HepG2 (cell line): ENCODE measurements around the gene TSPAN9.

Source experiments
- CEBPB ChIP-seq: IDR thresholded peaks from 2 replicates; pipeline ENCODE4 v1.6.1; 2011; ENCODE audit warnings: low read depth, low read length, improper control_type of control experiment, borderline replicate concordance
- CEBPG ChIP-seq: IDR thresholded peaks from 2 replicates; pipeline ENCODE4 v1.6.1; 2016
- EHMT2 ChIP-seq: fragments of 200-600 bp; sonication (generic); IDR thresholded peaks from 2 replicates; pipeline ENCODE4 v1.7.0; 2017; ENCODE audit warnings: antibody characterized with exemption, low read depth, low read length, borderline replicate concordance
- RAD21 ChIP-seq: fragments of 450-650 bp; formaldehyde crosslinking; IDR thresholded peaks from 2 replicates; pipeline ENCODE4 v1.5.0; 2020; ENCODE audit warnings: mild to moderate bottlenecking
- RBM22 ChIP-seq: fragments of 200-400 bp; formaldehyde crosslinking; optimal IDR thresholded peaks from 2 replicates; pipeline ENCODE3; 2017; ENCODE audit warnings: mild to moderate bottlenecking, low read length, moderate library complexity
- SP4 ChIP-seq: sonication (generic); formaldehyde crosslinking; IDR thresholded peaks from 2 replicates; pipeline ENCODE4 v1.8.1; 2023; ENCODE audit warnings: mild to moderate bottlenecking, missing genetic modification reagents
- TGIF2 ChIP-seq: IDR thresholded peaks from 2 replicates; pipeline ENCODE4 v1.6.1; 2016; ENCODE audit warnings: control low read depth, missing compliant biosample characterization
- XRCC5 ChIP-seq: fragments of 200-400 bp; formaldehyde crosslinking; optimal IDR thresholded peaks from 2 replicates; pipeline ENCODE3; 2017; ENCODE audit warnings: mild to moderate bottlenecking, low read length
- ZMYM3 ChIP-seq: sonication (generic); formaldehyde crosslinking; IDR thresholded peaks from 2 replicates; pipeline ENCODE4 v1.5.1; 2020; ENCODE audit warnings: mild to moderate bottlenecking, missing genetic modification reagents
- ZNF124 ChIP-seq: sonication (generic); formaldehyde crosslinking; IDR thresholded peaks from 2 replicates; pipeline ENCODE4 v1.4.0; 2020; ENCODE audit warnings: missing genetic modification reagents
- ZNF670 ChIP-seq: sonication (generic); formaldehyde crosslinking; IDR thresholded peaks from 2 replicates; pipeline ENCODE4 v1.8.0; 2022; ENCODE audit warnings: mild to moderate bottlenecking, missing genetic modification reagents, borderline replicate concordance
- ZNF747 ChIP-seq: sonication (generic); formaldehyde crosslinking; IDR thresholded peaks from 2 replicates; pipeline ENCODE4 v1.8.1; 2023; ENCODE audit warnings: missing genetic modification reagents, mild to moderate bottlenecking, borderline replicate concordance
- ZNF788 ChIP-seq: sonication (generic); formaldehyde crosslinking; IDR thresholded peaks from 2 replicates; pipeline ENCODE4 v1.5.0; 2020; ENCODE audit warnings: mild to moderate bottlenecking, missing genetic modification reagents, borderline replicate concordance

GRCh38 chr12:3225796-3226180, 148.6 kb downstream of the TSPAN9 start:
- TF ChIP-seq RAD21 (CRISPR knock-in tag) (no peak), SP4 (CRISPR knock-in tag) (no peak), CEBPB (no peak), ZNF788 (CRISPR knock-in tag) (no peak), ZNF670 (CRISPR knock-in tag) (no peak), ZNF747 (CRISPR knock-in tag) (no peak), ZNF124 (no peak), XRCC5 (no peak), CEBPG (CRISPR knock-in tag) (no peak), RBM22 (no peak), EHMT2 (no peak), ZMYM3 (CRISPR knock-in tag) (no peak), TGIF2 (no peak)
